HS-27A (cell line): ENCODE measurements around the gene SLCO1A2.

Experiments used
- DNase-seq: peaks from one replicate; pipeline ENCODE4 v3.0.0-alpha.2; 2012; ENCODE audit warnings: low read depth, missing footprints

Gene SLCO1A2

DNA sequence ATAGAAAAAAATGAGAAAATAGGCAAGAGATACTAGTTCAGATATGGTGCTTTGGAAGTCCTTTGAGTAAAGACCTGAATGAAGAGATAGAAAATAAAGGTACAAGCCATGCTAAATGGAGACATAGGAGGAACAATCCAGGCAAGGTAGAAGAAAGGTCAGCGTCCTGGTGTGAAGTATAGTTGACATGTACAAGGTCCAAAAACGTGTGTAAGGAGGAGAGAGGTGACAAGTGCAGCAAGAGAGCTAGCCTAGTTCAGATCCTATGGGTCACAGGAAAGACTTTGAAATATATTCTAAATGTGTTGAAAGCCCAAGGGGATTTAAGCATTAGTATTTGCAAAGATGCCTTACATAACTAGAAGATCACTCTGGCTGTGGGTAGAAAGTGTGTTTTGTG, 115.5 kb downstream of the SLCO1A2 start:
- no peak for DNase-seq
